ENCODE results near the gene COQ9.
A peak's percentile ranks its signal among the peaks of the same experiment; 100 is the strongest.

COQ9 gene

DNA sequence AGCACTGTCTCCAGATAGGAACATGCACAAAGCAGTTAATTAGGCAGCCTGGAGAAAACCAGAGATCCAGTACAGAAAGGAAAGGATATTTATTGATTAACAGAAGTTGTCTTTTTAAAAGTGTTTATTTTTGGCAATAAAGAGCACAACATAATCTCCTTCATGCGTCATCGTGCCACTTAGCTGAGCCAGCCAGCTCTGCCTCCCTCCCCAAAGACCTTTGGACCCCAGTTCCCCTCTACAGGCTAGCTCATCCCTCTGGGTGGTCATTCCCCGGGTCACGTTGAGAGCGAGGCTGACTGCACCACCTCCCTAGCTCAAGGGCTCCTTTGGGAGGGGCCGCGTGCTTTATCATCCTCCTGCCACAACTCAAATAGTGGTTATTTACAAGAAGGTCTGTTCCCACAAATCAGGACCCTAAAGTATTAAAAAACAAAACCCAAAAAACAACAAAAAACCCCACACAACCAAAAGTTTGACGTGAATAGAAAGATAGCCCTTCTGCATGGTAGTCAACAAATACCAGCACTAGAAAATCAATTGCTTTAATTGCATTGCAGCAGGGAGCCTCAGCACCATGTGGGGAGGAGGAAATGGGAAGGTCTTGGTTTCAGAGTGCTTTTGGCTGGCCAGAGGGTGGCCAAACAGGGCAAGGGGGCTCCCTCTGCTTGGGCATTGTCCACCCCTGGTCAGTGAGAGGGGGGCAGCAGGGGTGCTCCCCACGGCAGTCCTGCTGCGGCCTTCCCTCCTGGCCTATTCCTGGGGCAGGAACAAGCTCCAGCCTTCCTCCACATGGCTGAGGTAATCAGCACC is 24.8 kb downstream of the COQ9 start:
- DNase-seq (ENCODE audit: low read depth, low spot score) = no peak

- DNase-seq (ENCODE audit: low read depth, low spot score) = no peak
Measured at GRCh38 chr16:57472665-57473060, 25.4 kb downstream of the COQ9 start.

DNA sequence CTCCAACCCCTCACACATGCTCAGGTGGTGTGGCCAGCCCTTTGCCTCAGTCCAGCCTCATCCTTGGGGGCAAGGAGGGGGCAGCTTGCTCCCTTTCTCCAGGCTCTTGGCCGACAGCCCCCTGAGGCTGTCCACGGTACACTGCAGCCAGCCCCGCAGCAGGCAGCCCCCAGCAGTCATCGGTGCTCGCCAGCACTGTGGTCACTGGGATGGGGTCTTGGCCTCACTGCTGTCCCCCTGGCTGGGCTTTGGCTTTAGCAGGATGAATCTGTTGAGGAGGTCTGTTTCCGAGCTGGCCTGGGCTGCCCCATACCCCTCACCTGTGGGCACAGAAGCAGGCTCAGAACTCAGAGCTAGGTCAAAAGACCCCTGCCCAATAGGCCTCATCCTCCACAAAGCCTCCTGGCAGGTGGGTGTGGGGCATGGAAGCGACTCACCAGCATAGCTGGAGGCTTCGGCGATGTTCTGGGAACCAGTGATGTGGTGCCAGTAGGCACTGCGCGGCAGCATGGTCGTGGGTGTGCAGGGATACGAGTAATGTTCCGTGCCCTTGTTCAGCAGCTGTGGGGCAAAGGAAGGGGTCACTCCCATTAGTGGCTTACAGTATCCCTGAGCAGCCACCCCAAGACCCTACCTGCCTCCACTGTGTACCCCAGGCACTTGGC is 26.0 kb downstream of the COQ9 start:
- DNase-seq (ENCODE audit: low read depth, low spot score) = no peak

DNA sequence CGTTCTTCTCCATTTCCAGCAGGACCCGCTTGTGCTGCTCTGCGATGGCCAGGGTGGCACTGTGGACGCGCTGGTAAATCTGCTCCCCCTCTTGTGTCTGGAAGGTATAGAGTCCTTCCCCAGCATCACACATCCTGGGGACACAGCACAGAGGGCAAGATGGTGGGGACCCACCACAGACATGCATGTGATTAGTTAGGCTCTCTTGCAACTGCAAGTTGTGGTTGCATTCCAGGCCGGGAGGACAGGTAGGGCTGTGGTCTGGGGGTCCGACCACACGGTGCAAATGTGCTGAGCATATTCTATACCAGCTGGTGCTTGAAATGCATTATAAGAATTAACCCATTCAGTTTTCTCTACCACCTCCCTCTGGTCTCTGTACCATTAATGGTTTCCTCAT is 26.6 kb downstream of the COQ9 start:
- no peak for DNase-seq (ENCODE audit: low read depth, low spot score)

GRCh38 chr16:57474671-57475661 is 27.7 kb downstream of the COQ9 start:
- no peak for DNase-seq (ENCODE audit: low read depth, low spot score)

GRCh38 chr16:57475711-57476339 is 28.5 kb downstream of the COQ9 start:
- peak; percentile 86 for DNase-seq (ENCODE audit: low read depth, low spot score)

DNA sequence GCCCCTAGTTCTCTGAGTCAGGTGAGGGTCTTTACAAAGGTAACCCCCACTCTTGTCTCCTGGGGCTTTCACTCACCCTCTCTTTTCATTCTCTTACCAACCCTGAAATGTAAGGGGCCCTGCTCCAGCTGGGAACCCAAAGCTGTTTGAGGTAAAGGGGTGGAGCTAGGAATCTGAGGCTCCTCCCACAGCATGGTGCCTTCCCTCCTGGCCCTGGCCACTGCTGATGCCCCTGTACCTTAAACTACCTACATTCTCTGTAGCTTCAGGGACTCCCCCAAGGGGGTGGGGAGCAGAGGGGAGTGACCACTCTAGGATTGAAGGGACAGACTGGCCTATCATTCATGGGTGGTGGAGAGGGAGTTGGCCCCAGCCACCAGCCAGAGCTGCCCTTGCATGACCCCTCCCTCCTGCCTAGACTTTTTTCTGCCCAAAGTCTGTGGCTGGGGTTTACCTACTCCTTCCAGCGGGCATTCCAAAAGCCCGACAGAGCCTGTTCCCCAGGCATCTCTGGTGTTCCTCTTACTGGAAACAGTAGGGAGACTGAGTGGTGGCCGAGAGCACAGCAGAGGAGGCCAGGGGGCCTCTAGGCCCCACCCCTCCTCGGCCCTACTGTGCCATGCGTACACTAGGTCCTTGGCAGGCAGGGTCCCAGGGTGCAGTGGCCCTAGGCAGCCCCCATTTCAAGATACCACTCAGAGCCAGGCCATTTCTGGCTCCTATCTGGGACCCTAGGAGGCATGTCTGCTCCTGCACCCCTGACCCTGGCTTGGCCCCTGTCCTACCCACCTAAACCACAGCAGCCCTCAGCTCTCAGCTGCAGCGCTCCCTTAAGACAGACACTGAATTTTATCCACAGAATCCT is 29.5 kb downstream of the COQ9 start:
- DNase-seq (ENCODE audit: low read depth, low spot score) = no peak

- DNase-seq (ENCODE audit: low read depth, low spot score) = no peak
Measured at GRCh38 chr16:57477531-57478202, 30.4 kb downstream of the COQ9 start.

DNA sequence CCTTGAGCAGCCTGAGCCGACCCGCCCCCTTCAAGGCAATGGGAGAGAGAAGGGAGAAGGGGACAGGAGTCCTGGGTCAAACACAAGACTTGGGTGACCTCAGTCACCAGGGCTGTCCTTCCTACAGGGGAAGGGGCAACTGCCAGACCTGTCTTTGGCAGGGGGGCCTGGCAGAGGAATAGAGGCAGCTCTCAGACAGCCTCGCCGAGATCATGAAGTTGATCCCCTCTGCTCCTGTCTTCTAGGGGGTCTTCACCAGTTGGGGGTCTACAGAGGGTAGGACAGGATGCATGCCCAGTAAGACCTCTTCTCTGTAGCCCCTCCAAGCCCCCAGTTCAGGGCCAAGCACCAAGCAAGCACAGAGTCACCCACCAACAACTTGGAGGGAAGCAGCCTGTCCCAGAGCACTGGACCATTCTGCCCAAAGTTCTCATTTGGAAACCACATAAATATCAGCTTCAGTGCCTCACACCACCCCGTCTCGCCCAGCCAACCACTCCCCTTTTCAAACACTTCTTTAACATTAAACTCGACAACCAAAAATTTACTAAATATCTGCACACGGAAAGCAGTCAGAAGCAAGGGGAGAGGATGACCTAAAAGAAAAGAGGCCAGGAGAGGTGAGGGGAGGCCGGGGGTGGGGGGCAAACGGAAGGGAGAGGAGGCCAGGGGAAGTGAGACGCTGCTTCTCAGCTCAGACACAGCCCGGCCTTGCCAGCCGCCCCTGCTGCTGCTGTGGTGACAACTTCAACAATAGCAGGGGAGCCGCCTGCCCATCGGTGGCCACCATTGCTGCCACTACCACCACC is 31.3 kb downstream of the COQ9 start:
- DNase-seq (ENCODE audit: low read depth, low spot score) = no peak

DNA sequence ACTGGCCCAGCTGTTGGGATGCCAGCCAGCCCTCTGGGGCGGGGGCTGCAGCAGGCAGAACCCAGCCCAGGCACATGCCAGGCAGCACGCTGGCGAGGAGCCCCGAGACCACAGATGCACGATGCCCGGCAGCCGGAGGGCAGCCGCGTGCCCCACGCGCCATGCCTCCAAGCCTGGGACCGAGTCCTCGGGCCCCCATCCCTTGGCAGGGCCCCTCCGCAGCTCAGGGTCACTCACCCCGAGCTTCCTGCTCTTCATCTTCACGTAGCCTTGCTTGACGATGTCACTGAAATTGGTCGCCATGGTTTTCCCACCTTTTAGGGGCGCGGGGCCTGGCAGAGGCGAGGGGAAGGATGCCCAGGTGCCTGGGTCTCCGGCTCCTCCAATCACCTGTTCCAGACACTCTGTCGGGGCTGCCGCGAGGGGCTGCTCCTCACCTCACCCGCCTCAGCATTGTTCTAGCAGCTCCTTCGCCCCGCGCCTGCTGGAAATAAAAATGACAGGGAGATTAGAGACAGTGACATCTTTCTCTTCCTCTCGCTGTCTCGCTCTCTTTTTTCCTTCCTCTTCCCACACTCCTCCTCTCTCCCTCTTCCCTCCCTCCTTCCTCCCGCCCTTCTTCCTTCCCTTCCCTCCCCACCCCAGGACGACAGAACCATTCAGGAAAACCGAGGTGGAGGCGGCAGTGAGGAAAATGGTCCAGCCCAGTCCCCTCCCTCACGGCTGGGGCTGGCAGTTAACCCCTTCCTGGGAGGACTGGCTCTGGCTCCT is 32.1 kb downstream of the COQ9 start:
- peak; percentile 78 for DNase-seq (ENCODE audit: low read depth, low spot score)

GRCh38 chr16:57479976-57480753 is 32.9 kb downstream of the COQ9 start:
- no peak for DNase-seq (ENCODE audit: low read depth, low spot score)

DNA sequence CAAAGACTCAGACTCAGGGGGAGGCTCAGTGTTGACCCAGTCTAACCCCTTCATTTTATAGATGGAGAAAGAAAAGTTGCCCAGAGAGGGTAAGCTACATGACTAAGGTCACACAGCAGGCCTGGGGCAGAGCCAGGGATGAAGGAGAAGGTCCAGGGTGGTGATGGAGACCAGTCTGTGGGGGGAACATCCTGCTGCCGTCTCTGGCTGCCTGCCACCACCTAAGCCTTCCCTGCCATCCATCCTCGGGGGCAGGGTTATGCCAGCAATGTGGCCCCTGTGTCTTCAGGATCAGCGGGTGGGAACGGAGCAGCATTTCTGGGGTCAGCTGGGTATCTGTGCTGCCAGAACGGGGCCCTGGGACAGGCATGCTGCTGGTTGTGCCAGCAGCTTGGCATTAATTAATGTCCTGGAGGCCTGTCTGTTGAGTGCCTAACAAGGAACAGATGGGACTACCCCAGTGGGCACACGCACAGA is 33.5 kb downstream of the COQ9 start:
- no peak for DNase-seq (ENCODE audit: low read depth, low spot score)

DNA sequence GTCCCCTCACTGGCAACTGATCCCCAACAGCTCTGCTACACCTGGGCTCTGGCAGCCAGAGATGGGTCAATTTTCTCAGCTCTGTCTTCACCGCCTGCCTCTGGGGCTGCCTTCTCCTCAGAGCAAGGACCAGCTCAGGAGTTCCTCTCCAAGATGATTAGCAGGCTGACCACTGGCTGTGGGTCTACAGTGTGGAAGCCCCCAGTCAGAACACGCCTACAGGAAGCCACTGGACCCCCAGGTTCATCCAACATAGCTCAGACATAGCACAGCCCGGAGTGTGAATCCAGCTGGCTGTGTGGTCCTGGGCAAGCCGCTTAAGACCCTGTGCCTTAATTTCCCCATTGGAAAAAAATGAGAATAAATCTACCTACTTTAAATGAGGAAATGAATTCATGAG is 34.1 kb downstream of the COQ9 start:
- DNase-seq (ENCODE audit: low read depth, low spot score) = no peak

DNA sequence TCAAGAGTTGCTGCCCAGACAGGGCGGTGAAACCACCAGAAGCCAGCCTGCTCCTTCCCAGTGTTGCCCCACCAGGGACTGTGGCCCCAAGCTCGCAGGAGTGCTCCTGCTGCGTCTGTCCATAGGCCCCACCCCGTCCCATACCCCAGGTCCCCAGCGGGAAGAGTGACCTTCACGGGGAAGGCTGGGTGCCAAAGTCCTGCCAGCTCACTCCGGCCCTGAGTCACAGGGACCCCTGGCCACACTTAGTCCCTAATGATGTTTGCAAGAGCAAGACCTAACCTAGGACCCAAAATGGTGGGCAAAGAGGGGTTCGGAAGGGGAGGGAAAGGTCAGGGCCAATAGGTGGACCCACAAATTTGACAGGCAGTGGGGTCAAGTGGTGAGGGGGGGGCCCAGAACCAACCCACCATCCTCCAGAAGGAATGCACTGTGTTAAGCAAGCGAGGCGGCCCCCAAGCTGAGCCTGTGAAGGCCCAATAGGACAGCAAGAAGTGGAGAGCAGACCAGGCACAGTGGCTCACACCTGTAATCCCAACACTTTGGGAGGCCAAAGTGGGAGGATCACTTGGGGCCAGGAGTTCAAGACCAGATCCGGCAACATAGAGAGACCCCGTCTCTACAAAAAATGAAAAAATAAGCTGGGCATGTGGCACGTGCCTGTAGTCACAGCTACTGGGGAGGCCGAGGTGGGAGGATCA is 35.7 kb downstream of the COQ9 start:
- DNase-seq (ENCODE audit: low read depth, low spot score) = no peak

DNA sequence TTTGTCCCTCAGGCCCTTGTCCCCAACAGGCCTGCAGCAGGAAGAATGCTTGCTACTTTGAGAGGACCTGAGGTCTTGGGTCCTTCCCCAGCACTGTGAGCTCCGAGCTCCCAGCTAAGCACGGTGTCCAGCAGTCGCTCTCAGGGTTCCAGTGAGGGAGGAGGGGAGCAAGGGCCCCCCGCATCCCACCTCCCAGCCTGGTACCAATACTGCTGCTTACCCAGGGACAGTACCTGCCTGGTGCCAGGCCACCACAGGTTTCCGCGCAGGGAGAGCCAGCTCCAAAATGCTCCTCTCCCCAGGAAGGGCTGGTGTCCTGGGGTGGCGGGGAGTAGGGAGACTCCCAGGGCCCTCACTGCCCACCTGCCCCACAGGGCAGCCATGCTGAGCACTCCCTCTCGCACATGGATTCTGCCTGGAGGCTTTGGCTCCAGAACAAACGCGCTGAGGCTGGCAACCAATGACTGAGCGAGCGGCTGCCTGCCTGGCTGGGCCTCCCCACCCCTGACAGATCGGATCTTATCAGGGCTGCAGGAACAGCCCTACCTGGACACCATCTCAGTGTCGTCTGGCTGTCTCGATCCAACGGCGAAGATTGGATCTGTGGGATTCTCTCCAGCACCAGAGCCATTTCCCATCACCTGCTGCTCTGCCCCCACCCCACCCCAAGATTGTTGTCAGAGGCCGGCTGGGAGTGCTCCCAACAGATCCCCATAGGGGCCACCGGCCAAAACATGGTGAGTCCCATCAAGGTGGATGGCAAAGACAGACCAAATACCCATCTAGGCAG is 36.6 kb downstream of the COQ9 start:
- DNase-seq (ENCODE audit: low read depth, low spot score) = no peak

- DNase-seq (ENCODE audit: low read depth, low spot score) = no peak
Measured at GRCh38 chr16:57484515-57485005, 37.3 kb downstream of the COQ9 start.
